Jurkat, Clone E6-1 (cell line): ENCODE results near the gene SLC17A1.
"Not testable (repeated sequence)": the region's sequence is repeated elsewhere in the genome, so short reads cannot be mapped to it uniquely, and the experiment has no call there.

Experiments used
- DNase-seq: peaks from one replicate; pipeline ENCODE4 v3.0.0-alpha.2; 2011; ENCODE audit warnings: low read depth, low spot score
- H3K4me3 ChIP-seq: 2 replicates; pipeline ENCODE4 v1.5.1; 2011; ENCODE audit warnings: mild to moderate bottlenecking, low read length, control low read depth, moderate library complexity

Gene SLC17A1

GRCh38 chr6:25769983-25770382 lies 61.9 kb downstream of the SLC17A1 start:
- DNase-seq = no peak
- no peak overlapping the region for H3K4me3 ChIP-seq

GRCh38 chr6:25768566-25768965 lies 63.3 kb downstream of the SLC17A1 start:
- H3K4me3 ChIP-seq = no peak overlapping the region
- no peak for DNase-seq

GRCh38 chr6:25764611-25765010 lies 67.2 kb downstream of the SLC17A1 start:
- DNase-seq = no peak
- H3K4me3 ChIP-seq = no peak overlapping the region

- H3K4me3 ChIP-seq = no peak overlapping the region
- no peak for DNase-seq
Measured at GRCh38 chr6:25757936-25758642, 73.8 kb downstream of the SLC17A1 start.

GRCh38 chr6:25756382-25757363 lies 75.2 kb downstream of the SLC17A1 start:
- no peak for DNase-seq
- H3K4me3 ChIP-seq = no peak overlapping the region

- no peak for DNase-seq
Measured at GRCh38 chr6:25755483-25755882, 76.4 kb downstream of the SLC17A1 start.

GRCh38 chr6:25754535-25754934 lies 77.3 kb downstream of the SLC17A1 start, which contains the start of gene SLC17A4:
Gene SLC17A4 (plus strand): TSS chr6:25754742. CDS start chr6:25761963, 7,221 bp downstream.
- no peak for DNase-seq

More at GRCh38 chr6:25755483-25755882, 76.4 kb downstream of the SLC17A1 start:
- no peak overlapping the region for H3K4me3 ChIP-seq

GRCh38 chr6:25753079-25753478 lies 78.8 kb downstream of the SLC17A1 start:
- DNase-seq = no peak
- no peak overlapping the region for H3K4me3 ChIP-seq

More at GRCh38 chr6:25754535-25754934, 77.3 kb downstream of the SLC17A1 start, which contains the start of gene SLC17A4:
- H3K4me3 ChIP-seq = no peak within 1 kb of the TSS

GRCh38 chr6:25750906-25751305 lies 80.9 kb downstream of the SLC17A1 start:
- no peak for DNase-seq
- H3K4me3 ChIP-seq = no peak overlapping the region

- no peak overlapping the region for H3K4me3 ChIP-seq
- DNase-seq = no peak
Measured at GRCh38 chr6:25749837-25750236, 82.0 kb downstream of the SLC17A1 start.

GRCh38 chr6:25748601-25749517 lies 83.0 kb downstream of the SLC17A1 start:
- DNase-seq, H3K4me3 ChIP-seq: not testable (repeated sequence)

GRCh38 chr6:25748049-25748448 lies 83.8 kb downstream of the SLC17A1 start:
- no peak for DNase-seq
- no peak overlapping the region for H3K4me3 ChIP-seq

GRCh38 chr6:25747477-25747876 lies 84.4 kb downstream of the SLC17A1 start:
- DNase-seq = no peak
- no peak overlapping the region for H3K4me3 ChIP-seq

- DNase-seq = no peak
- H3K4me3 ChIP-seq = no peak overlapping the region
Measured at GRCh38 chr6:25746968-25747367, 84.9 kb downstream of the SLC17A1 start.

GRCh38 chr6:25745836-25746235 lies 86.0 kb downstream of the SLC17A1 start:
- DNase-seq = no peak
- H3K4me3 ChIP-seq = no peak overlapping the region

- no peak for DNase-seq
- no peak overlapping the region for H3K4me3 ChIP-seq
Measured at GRCh38 chr6:25743868-25744267, 88.0 kb downstream of the SLC17A1 start.

- no peak overlapping the region for H3K4me3 ChIP-seq
- DNase-seq = no peak
Measured at GRCh38 chr6:25735261-25735660, 96.6 kb downstream of the SLC17A1 start.
